Progenitor cell of endocrine pancreas (in vitro differentiated cells): ENCODE data around the gene LRRFIP1. TPM values are rescaled to one million over a fixed set of nuclear protein-coding genes. Genes with fewer than 3 reads are reported as not detected.

Experiments
- DNase-seq: peaks from one replicate; pipeline ENCODE4 v3.0.0; 2021; ENCODE audit warnings: low spot score; ENCODE audit not compliant: unreplicated experiment
- H3K27ac Mint-ChIP-seq: 2 replicates; pipeline ENCODE4 v1.8.0; 2021; ENCODE audit warnings: mild to moderate bottlenecking, moderate library complexity, mixed read lengths
- H3K27me3 Mint-ChIP-seq: 2 replicates; pipeline ENCODE4 v1.8.0; 2021; ENCODE audit warnings: mixed read lengths
- H3K36me3 Mint-ChIP-seq: 2 replicates; pipeline ENCODE4 v1.8.0; 2022; ENCODE audit warnings: mixed read lengths; ENCODE audit not compliant: insufficient read depth
- H3K4me1 Mint-ChIP-seq: 2 replicates; pipeline ENCODE4 v1.8.0; 2021; ENCODE audit warnings: low read depth, mixed read lengths
- H3K4me3 Mint-ChIP-seq: 2 replicates; pipeline ENCODE4 v1.8.0; 2021; ENCODE audit warnings: low read depth, mild to moderate bottlenecking, moderate library complexity, mixed read lengths
- H3K9me3 Mint-ChIP-seq: 2 replicates; pipeline ENCODE4 v1.8.0; 2021; ENCODE audit warnings: low read depth, mixed read lengths
- CTCF ChIP-seq: fragments of 200-600 bp; sonication (generic); IDR thresholded peaks from one replicate; pipeline ENCODE4 v1.5.0; 2021; ENCODE audit warnings: antibody characterized with exemption, mild to moderate bottlenecking; ENCODE audit not compliant: unreplicated experiment
- total RNA-seq: library from RNA; stranded (reverse); gene quantifications from 2 replicates; pipeline ENCODE4 v1.2.1, GENCODE V29; 2021

The LRRFIP1 gene
- total RNA-seq, 1 donor from 2014 or later, result 68.6 TPM

DNA sequence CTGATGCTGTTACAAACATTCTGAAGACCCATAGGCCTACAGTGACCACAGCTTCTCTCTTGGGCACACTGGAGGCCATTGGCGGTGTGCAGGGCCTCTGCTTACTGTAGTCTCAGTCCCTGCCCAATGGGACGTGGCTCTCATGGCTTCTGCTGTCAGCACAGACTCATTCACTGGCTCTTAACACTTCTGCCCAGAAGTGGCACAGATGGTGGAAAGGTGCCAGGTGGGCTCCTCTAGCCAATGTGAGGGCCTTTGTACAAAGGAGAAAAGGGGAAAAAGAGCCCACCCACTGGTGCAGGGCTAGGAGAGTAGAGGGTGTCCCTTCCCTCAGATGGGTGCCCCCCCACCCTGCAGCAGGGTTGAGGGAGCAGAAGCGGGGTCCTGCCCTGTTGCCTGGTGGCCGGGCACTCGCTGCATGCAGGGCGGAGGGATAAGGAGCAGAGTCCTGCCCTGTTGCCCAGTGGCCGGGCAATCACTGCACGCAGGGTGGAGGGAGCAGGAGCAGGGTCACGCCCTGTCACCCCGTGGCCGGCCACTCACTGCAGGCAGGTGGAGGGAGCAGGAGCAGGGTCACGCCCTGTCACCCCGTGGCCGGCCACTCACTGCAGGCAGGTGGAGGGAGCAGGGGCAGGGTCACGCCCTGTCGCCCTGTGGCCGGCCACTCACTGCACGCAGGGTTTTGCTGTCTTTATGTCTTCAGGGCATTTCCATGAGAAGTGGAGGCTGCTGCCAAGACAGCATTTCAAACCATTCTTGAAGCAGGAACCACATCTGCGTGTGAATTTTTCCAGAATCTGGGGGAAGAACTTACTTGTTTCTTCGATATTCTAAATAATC lies 20.0 kb downstream of the LRRFIP1 start:
- H3K4me3 Mint-ChIP-seq, result no peak overlapping the region
- no peaks in the 10 kb centered on the region for H3K27me3 Mint-ChIP-seq
- peaks cover 29% of the 10 kb centered on the region for H3K36me3 Mint-ChIP-seq
- H3K4me1 Mint-ChIP-seq, result no peaks in the 10 kb centered on the region
- TF ChIP-seq CTCF, result no peak
- H3K27ac Mint-ChIP-seq, result no peak overlapping the region
- H3K9me3 Mint-ChIP-seq, result peaks cover 12% of the 10 kb centered on the region
- DNase-seq, result no peak

DNA sequence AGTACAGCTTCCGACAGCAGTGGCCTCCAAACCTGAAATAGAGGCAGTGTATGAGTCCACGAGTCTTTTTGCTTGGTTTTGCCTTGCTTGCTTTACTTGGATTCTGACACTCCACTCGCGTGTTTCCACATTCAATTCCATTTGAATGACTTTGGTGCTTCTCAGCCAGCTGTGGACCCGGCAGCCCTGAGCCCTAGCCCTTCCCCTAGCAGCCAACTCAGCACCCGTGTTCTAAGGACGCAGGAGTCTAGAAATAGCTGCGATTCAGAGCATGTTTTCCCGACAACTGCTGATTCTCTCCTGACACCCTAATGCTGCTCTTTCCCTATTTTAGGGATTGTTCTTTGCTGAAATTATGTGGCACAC lies 20.6 kb downstream of the LRRFIP1 start:
- Mint-ChIP-seq H3K4me1 (no peaks in the 10 kb centered on the region), H3K9me3 (peaks cover 15% of the 10 kb centered on the region), H3K27ac (peak overlapping the region; percentile 34), H3K36me3 (peaks cover 33% of the 10 kb centered on the region), H3K4me3 (no peak overlapping the region), H3K27me3 (no peaks in the 10 kb centered on the region)
- no peak for DNase-seq
- TF ChIP-seq CTCF, result no peak

DNA sequence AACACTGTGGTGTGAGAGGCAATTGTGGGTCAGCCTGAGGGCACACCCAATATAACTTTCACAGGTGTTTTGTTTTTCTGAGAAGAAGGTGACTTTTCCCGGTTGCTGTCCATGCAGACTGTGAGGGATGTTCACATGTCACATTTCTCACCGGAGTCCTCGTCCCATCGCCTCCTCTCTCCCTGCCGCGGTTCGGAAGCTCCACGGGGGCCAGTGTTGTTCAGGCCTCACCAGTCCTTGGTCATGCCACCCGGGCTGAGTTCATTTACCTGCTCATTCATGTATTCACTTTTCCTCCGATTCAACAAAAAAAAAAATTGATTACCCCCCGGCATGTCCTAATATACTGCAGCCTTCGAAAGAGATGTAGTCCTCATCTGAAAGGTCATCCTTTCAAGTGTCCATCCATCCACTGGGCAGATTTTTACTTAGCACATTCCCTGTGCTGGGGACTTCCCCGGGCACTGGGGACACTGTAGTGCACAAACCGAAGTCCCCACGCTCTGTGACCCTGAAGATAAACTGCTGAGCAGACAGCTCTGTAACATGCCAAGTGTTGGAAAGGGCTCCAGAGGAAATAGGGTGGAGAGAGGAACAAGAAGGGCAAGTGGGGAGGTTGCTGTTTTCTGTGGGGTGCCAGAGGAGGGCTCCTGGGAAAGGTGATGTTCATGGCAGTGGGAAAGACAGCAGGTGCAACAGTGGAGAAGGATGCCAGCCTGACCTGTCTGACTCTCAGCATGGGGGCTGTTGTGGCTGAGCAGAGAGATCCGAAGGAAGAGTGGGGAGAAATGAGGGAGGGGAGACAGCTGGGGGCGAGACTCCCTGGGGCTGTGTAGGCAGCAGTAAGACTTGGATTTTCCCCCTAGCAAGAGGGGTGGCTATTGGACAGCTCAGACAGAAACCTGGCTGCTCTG lies 22.4 kb downstream of the LRRFIP1 start:
- Mint-ChIP-seq H3K27ac (no peak overlapping the region), H3K9me3 (peaks cover 27% of the 10 kb centered on the region), H3K4me3 (no peak overlapping the region), H3K27me3 (no peaks in the 10 kb centered on the region), H3K36me3 (peaks cover 38% of the 10 kb centered on the region), H3K4me1 (no peaks in the 10 kb centered on the region)
- TF ChIP-seq CTCF, result no peak
- DNase-seq, result no peak

GRCh38 chr2:237650455-237650850 lies 23.1 kb downstream of the LRRFIP1 start:
- no peak overlapping the region for H3K4me3 Mint-ChIP-seq
- H3K27me3 Mint-ChIP-seq, result no peaks in the 10 kb centered on the region
- peaks cover 36% of the 10 kb centered on the region for H3K36me3 Mint-ChIP-seq
- no peak overlapping the region for H3K27ac Mint-ChIP-seq
- peaks cover 27% of the 10 kb centered on the region for H3K9me3 Mint-ChIP-seq
- no peak for DNase-seq
- no peak for TF ChIP-seq CTCF
- no peaks in the 10 kb centered on the region for H3K4me1 Mint-ChIP-seq

GRCh38 chr2:237651761-237652160 lies 24.4 kb downstream of the LRRFIP1 start:
- H3K9me3 Mint-ChIP-seq, result peaks cover 27% of the 10 kb centered on the region
- H3K4me3 Mint-ChIP-seq, result no peak overlapping the region
- no peak overlapping the region for H3K27ac Mint-ChIP-seq
- no peaks in the 10 kb centered on the region for H3K4me1 Mint-ChIP-seq
- H3K27me3 Mint-ChIP-seq, result no peaks in the 10 kb centered on the region
- no peak for DNase-seq
- TF ChIP-seq CTCF, result no peak
- peaks cover 39% of the 10 kb centered on the region for H3K36me3 Mint-ChIP-seq
